Stomach (tissue), 4 donors: Measurements from ENCODE around the gene TET3.

Source experiments
- EP300 ChIP-seq: sonication (generic); formaldehyde crosslinking; IDR thresholded peaks from one replicate; pipeline ENCODE4 v1.6.1; 2017; ENCODE audit warnings: antibody characterized with exemption
- POLR2A ChIP-seq, 4 donors: fragments of 450-650 bp; IDR thresholded peaks; one replicate each; pipeline ENCODE4 v1.6.1; 2016; ENCODE audit warnings: antibody characterized with exemption in 4 of 4, control low read depth in 2 of 4, mild to moderate bottlenecking in 1 of 4, moderate library complexity in 1 of 4
- POLR2AphosphoS5 ChIP-seq, 3 donors: sonication (generic); formaldehyde crosslinking; IDR thresholded peaks; one replicate each; pipeline ENCODE4 v1.6.1; 2016; ENCODE audit warnings: antibody characterized with exemption in 3 of 3
- TF ChIP-seq, protein P1 (sequence below), 7 experiments: fragments of 450-650 bp in 4 of 7; fragments of 200-600 bp in 3 of 7; sonication (generic) in 3 of 7; IDR thresholded peaks; one replicate each; pipeline ENCODE4 v1.5.1; 2016 to 2019; ENCODE audit warnings: antibody characterized with exemption in 7 of 7, control low read depth in 2 of 7, mild to moderate bottlenecking in 1 of 7

DNA sequence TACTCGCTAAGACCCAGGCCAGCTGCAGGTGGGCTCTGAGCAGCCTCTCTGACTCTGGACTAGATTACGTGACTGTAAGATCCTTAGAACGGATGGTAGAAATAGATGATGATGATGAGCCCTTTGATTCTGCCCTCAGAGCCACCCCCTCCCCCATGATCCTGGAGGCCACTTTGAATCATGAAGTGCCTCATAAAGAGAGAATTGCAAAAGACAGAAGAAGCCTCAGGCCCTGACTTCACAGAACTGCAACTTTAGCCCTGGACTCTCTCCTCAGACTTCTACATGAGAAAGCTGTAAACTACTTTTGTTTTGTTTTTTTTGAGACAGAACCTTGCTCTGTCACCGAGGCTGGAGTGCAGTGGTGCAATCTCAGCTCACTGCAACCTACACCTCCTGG, 15.4 kb upstream of the TET3 start:
- no peak for TF ChIP-seq POLR2A (IDR thresholded peaks at IDR 0.05)
- TF ChIP-seq, protein P1, sequence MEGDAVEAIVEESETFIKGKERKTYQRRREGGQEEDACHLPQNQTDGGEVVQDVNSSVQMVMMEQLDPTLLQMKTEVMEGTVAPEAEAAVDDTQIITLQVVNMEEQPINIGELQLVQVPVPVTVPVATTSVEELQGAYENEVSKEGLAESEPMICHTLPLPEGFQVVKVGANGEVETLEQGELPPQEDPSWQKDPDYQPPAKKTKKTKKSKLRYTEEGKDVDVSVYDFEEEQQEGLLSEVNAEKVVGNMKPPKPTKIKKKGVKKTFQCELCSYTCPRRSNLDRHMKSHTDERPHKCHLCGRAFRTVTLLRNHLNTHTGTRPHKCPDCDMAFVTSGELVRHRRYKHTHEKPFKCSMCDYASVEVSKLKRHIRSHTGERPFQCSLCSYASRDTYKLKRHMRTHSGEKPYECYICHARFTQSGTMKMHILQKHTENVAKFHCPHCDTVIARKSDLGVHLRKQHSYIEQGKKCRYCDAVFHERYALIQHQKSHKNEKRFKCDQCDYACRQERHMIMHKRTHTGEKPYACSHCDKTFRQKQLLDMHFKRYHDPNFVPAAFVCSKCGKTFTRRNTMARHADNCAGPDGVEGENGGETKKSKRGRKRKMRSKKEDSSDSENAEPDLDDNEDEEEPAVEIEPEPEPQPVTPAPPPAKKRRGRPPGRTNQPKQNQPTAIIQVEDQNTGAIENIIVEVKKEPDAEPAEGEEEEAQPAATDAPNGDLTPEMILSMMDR (IDR thresholded peaks at IDR 0.05), result no peak
- TF ChIP-seq EP300, result no peak
- TF ChIP-seq POLR2AphosphoS5 (IDR thresholded peaks at IDR 0.05), result no peak
